GM12878 (cell line): ENCODE data around the gene ADCK1. TPM values are rescaled to one million over a fixed set of nuclear protein-coding genes. Genes with fewer than 3 reads are reported as not detected.

ENCODE experiments used
- ATAC-seq: fragments of 200-7000 bp; cut with Tn5 transposase; 3 replicates; pipeline ENCODE4 v1.9.1; 2020; ENCODE audit warnings: mild to moderate bottlenecking, moderate library complexity
- BruUV-seq: library from RNA; stranded (reverse); fragments of 400-500 nt; replicated peaks from 2 replicates; lab custom pipeline; 2021; lab: Mats Ljungman, UMichigan
- CTCF ChIA-PET: fragments of 300-600 bp; sonication (Branson Sonifier 250); formaldehyde crosslinking; extraction: SDS; loops from one replicate; lab custom pipeline; 2021; ENCODE audit warnings: inconsistent platforms; lab: Yijun Ruan, JAX
- POLR2A ChIA-PET: fragments of 350-600 bp; formaldehyde crosslinking; extraction: SDS; loops from one replicate; lab custom pipeline; 2021; ENCODE audit warnings: inconsistent platforms; lab: Charles Lee
- RAD21 ChIA-PET: fragments of 300-600 bp; sonication (Branson Sonifier 250); formaldehyde crosslinking; loops from one replicate; lab custom pipeline; 2023; ENCODE audit warnings: antibody characterized with exemption; ENCODE audit not compliant: unreplicated experiment; lab: Charles Lee
- SMC1A ChIA-PET: fragments of 300-600 bp; sonication (Branson Sonifier 250); formaldehyde crosslinking; loops from one replicate; lab custom pipeline; 2023; ENCODE audit not compliant: unreplicated experiment, uncharacterized antibody; lab: Charles Lee
- DNase-seq: peaks from one replicate; pipeline ENCODE4 v3.0.0-alpha.2; 2011; ENCODE audit warnings: low read depth, low spot score
- FAIRE-seq: peaks from 3 replicates; lab custom pipeline; 2011; peaks lifted over from hg19 to GRCh38; lab: Jason Lieb, UNC
- H2AFZ ChIP-seq: 2 replicates; pipeline ENCODE4 v1.6.0; 2011; ENCODE audit warnings: low read depth, low read length, control low read depth; ENCODE audit not compliant: control insufficient read depth
- H3K27ac ChIP-seq: 2 replicates; pipeline ENCODE4 v1.5.1; 2011; ENCODE audit warnings: control low read depth; ENCODE audit not compliant: control insufficient read depth, insufficient read depth
- H3K27me3 ChIP-seq, 2 experiments: replicated peaks in 1 of 2; 2 replicates each; pipeline versions ENCODE4 v1.6.0 to v1.6.1; 2011; ENCODE audit warnings: low read length in 1 of 2; ENCODE audit not compliant: control insufficient read depth in 2 of 2, insufficient read depth in 2 of 2
- H3K36me3 ChIP-seq, 2 experiments: 2 replicates each; pipeline ENCODE4 v1.5.1; 2011; ENCODE audit warnings: low read length in 1 of 2; ENCODE audit not compliant: control insufficient read depth in 2 of 2, insufficient read depth in 2 of 2
- H3K4me1 ChIP-seq: 2 replicates; pipeline ENCODE4 v1.6.1; 2011; ENCODE audit warnings: mild to moderate bottlenecking, low read length, moderate library complexity, mixed read lengths; ENCODE audit not compliant: control insufficient read depth, insufficient read depth
- H3K4me2 ChIP-seq: 2 replicates; pipeline ENCODE4 v1.6.0; 2011; ENCODE audit warnings: control low read depth; ENCODE audit not compliant: control insufficient read depth, insufficient read depth
- H3K4me3 ChIP-seq: fragments of 200-600 bp; sonication (generic); 2 replicates; pipeline ENCODE4 v1.5.1; 2016
- H3K79me2 ChIP-seq: 2 replicates; pipeline ENCODE4 v1.6.0; 2011; ENCODE audit warnings: low read length; ENCODE audit not compliant: control insufficient read depth, insufficient read depth
- H3K9ac ChIP-seq: 2 replicates; pipeline ENCODE4 v1.8.0; 2011; ENCODE audit warnings: low read length, control low read depth, mixed read lengths; ENCODE audit not compliant: control insufficient read depth, insufficient read depth
- H3K9me3 ChIP-seq: replicated peaks from 3 replicates; pipeline ENCODE4 v1.5.1; 2011; ENCODE audit warnings: mild to moderate bottlenecking, low read length; ENCODE audit not compliant: control insufficient read depth, insufficient read depth
- H4K20me1 ChIP-seq: 2 replicates; pipeline ENCODE4 v1.6.0; 2011; ENCODE audit not compliant: control insufficient read depth, insufficient read depth
- ATF2 ChIP-seq: IDR thresholded peaks from 2 replicates; pipeline ENCODE4 v1.6.1; 2012; ENCODE audit warnings: low read length, inconsistent platforms
- BACH1 ChIP-seq: fragments of 450-650 bp; IDR thresholded peaks from 2 replicates; pipeline ENCODE4 v1.6.1; 2017; ENCODE audit warnings: mild to moderate bottlenecking, borderline replicate concordance
- CEBPB ChIP-seq, 2 experiments: fragments of 150-350 bp in 1 of 2; IDR thresholded peaks; 2 replicates each; pipeline ENCODE4 v1.6.1; 2012 to 2014; ENCODE audit warnings: low read depth in 2 of 2, low read length in 2 of 2, borderline replicate concordance in 1 of 2, inconsistent platforms in 1 of 2
- CREB1 ChIP-seq: IDR thresholded peaks from 2 replicates; pipeline ENCODE4 v1.6.1; 2012; ENCODE audit warnings: low read depth, mild to moderate bottlenecking, inconsistent platforms
- CREM ChIP-seq: IDR thresholded peaks from 2 replicates; pipeline ENCODE4 v1.6.1; 2014; ENCODE audit warnings: antibody characterized with exemption, low read depth
- E4F1 ChIP-seq: fragments of 450-650 bp; IDR thresholded peaks from 2 replicates; pipeline ENCODE4 v1.6.1; 2018; ENCODE audit warnings: borderline replicate concordance, mild to moderate bottlenecking; ENCODE audit not compliant: partially characterized antibody
- EED ChIP-seq: sonication (generic); IDR thresholded peaks from 2 replicates; pipeline ENCODE4 v1.6.1; 2016; ENCODE audit warnings: antibody characterized with exemption, low read depth
- HDAC6 ChIP-seq: fragments of 200-600 bp; sonication (generic); IDR thresholded peaks from one replicate; pipeline ENCODE4 v1.8.0; 2017; ENCODE audit warnings: antibody characterized with exemption; ENCODE audit not compliant: unreplicated experiment
- IRF4 ChIP-seq: IDR thresholded peaks from 2 replicates; pipeline ENCODE4 v1.6.1; 2011; ENCODE audit warnings: low read depth, low read length
- IRF5 ChIP-seq: fragments of 450-650 bp; IDR thresholded peaks from 2 replicates; pipeline ENCODE4 v1.6.1; 2017; ENCODE audit warnings: borderline replicate concordance
- MTA2 ChIP-seq: fragments of 450-650 bp; IDR thresholded peaks from 2 replicates; pipeline ENCODE4 v1.6.1; 2016; ENCODE audit warnings: low read depth, mild to moderate bottlenecking, moderate library complexity
- MXI1 ChIP-seq: fragments of 150-350 bp; IDR thresholded peaks from 2 replicates; pipeline ENCODE4 v1.6.1; 2011; ENCODE audit warnings: low read depth, mild to moderate bottlenecking, inconsistent platforms, low read length, improper control_type of control experiment
- POLR2AphosphoS5 ChIP-seq: IDR thresholded peaks from 2 replicates; pipeline ENCODE4 v1.6.1; 2011; ENCODE audit warnings: mild to moderate bottlenecking, low read length, inconsistent platforms
- RELB ChIP-seq: fragments of 450-650 bp; IDR thresholded peaks from 2 replicates; pipeline ENCODE4 v1.6.1; 2017; ENCODE audit warnings: low read depth, mild to moderate bottlenecking, moderate library complexity
- SIX5 ChIP-seq: IDR thresholded peaks from 2 replicates; pipeline ENCODE4 v1.6.1; 2011; ENCODE audit warnings: mild to moderate bottlenecking, low read depth, low read length, moderate library complexity; ENCODE audit not compliant: severe bottlenecking
- SP1 ChIP-seq: IDR thresholded peaks from one replicate; pipeline ENCODE4 v1.6.1; 2011; ENCODE audit warnings: low read depth, low read length
- WGBS: methylation state at CpG from one replicate; pipeline ENCODE4 v1.1.6; 2016; ENCODE audit warnings: low lambda C conversion rate; ENCODE audit not compliant: insufficient replicate concordance, insufficient coverage; ENCODE audit errors: missing lambda C conversion rate; 5-methylcytosine and 5-hydroxymethylcytosine counted together
- in situ Hi-C: fragments of 300-500 bp; cut with MboI; formaldehyde crosslinking; loops from 9 replicates; pipeline ENCODE4 v1.14.3; 2018; ENCODE audit warnings: mixed read lengths
- intact Hi-C: fragments of 100-400 bp; cut with micrococcal nuclease; formaldehyde crosslinking; loops from one replicate; pipeline ENCODE4 v1.14.2; 2022; ENCODE audit not compliant: unreplicated experiment
- polyA plus RNA-seq, 11 experiments: library from polyadenylated mRNA; depleted of rRNA in 4 of 11; unstranded in 6 of 11; stranded (reverse) in 5 of 11; fragments of >200 nt; fragmentation: Nextera tagmentation in 4 of 11; fragmentation: Illumina TruSeq in 1 of 11; extraction: Ambion mirVana in 4 of 11; extraction: Trizol in 1 of 11; gene quantifications; 1 replicate in 1 of 11; 2 replicates in 10 of 11; pipeline versions ENCODE4 v1.2.1 to v1.2.3, GENCODE V29; 2011 to 2016; ENCODE audit warnings: inconsistent platforms in 2 of 11, missing spikeins in 2 of 11, low read depth in 1 of 11
- total RNA-seq, 4 experiments: library from RNA; depleted of rRNA in 3 of 4; stranded (reverse); fragments of >200 nt in 3 of 4; fragmentation: Illumina TruSeq in 1 of 4; extraction: Trizol in 1 of 4; gene quantifications; 2 replicates each; pipeline versions ENCODE4 v1.2.1 to v1.2.3, GENCODE V29; 2013 to 2021

The ADCK1 gene
- total and polyA plus RNA-seq, 10 of the 15 experiments (the other 5 are each of a cell fraction or from before 2014, with no cell fraction given): 3.3 to 8.5 (median 5.1) TPM

GRCh38 chr14:77882636-77883035 lies 82.7 kb downstream of the ADCK1 start:
- in situ Hi-C loops: no loop called here
- SMC1A ChIA-PET: no interaction called here
- BruUV-seq: no TSS peak
- H3K9ac ChIP-seq: no peak overlapping the region
- ATAC-seq (no peak), DNase-seq (no peak), FAIRE-seq (no peak)
- H3K27ac ChIP-seq: no peak overlapping the region
- no peak overlapping the region for H2AFZ ChIP-seq
- RAD21 ChIA-PET: no interaction called here
- H3K4me2 ChIP-seq: no peak overlapping the region
- POLR2A ChIA-PET: no interaction called here
- H3K9me3 ChIP-seq: no peaks in the 10 kb centered on the region
- H3K4me1 ChIP-seq: no peaks in the 10 kb centered on the region
- no peaks in the 10 kb centered on the region; a peak in 1 of 4 replicates for H3K36me3 ChIP-seq
- intact Hi-C loops: no loop called here
- no peaks in the 10 kb centered on the region for H4K20me1 ChIP-seq
- H3K4me3 ChIP-seq: no peak overlapping the region
- no peaks in the 10 kb centered on the region for H3K27me3 ChIP-seq
- CTCF ChIA-PET: no interaction called here
- no peaks in the 10 kb centered on the region for H3K79me2 ChIP-seq
- WGBS: 50% methylated on average over 4 of the region's 4 CpGs
- TF ChIP-seq CREM: no peak
- TF ChIP-seq E4F1: no peak
- TF ChIP-seq EED: no peak
- no peak for TF ChIP-seq CEBPB (IDR thresholded peaks at IDR 0.05; ENCODE audit: borderline replicate concordance in 1 of 2, low read depth in 2 of 2, low read length in 2 of 2)
- TF ChIP-seq IRF4: no peak
- no peak for TF ChIP-seq RELB
- no peak for TF ChIP-seq CREB1
- TF ChIP-seq SIX5: no peak
- no peak for TF ChIP-seq SP1
- no peak for TF ChIP-seq HDAC6
- no peak for TF ChIP-seq ATF2
- TF ChIP-seq MXI1: no peak
- TF ChIP-seq BACH1: no peak
- no peak for TF ChIP-seq IRF5
- no peak for TF ChIP-seq MTA2
- TF ChIP-seq POLR2AphosphoS5: no peak
